Activated CD8-positive, alpha-beta memory T cell treated with anti-CD3 and anti-CD28 coated beads for 24 hours (primary cell): Measurements from ENCODE around the gene PCDH19.
"Not testable (repeated sequence)": the region's sequence is repeated elsewhere in the genome, so short reads cannot be mapped to it uniquely, and the experiment has no call there.

Source experiments
- DNase-seq: peaks from one replicate; pipeline ENCODE4 v3.0.0-alpha.2; 2020

Gene PCDH19

GRCh38 chrX:100409610-100410590, at the start of gene PCDH19:
PCDH19 (minus strand) TSS chrX:100410273; CDS start chrX:100408597, 1,676 bp downstream.
- DNase-seq, result no peak

GRCh38 chrX:100449696-100450608, 39.9 kb upstream of the PCDH19 start:
- DNase-seq, result no peak

DNA sequence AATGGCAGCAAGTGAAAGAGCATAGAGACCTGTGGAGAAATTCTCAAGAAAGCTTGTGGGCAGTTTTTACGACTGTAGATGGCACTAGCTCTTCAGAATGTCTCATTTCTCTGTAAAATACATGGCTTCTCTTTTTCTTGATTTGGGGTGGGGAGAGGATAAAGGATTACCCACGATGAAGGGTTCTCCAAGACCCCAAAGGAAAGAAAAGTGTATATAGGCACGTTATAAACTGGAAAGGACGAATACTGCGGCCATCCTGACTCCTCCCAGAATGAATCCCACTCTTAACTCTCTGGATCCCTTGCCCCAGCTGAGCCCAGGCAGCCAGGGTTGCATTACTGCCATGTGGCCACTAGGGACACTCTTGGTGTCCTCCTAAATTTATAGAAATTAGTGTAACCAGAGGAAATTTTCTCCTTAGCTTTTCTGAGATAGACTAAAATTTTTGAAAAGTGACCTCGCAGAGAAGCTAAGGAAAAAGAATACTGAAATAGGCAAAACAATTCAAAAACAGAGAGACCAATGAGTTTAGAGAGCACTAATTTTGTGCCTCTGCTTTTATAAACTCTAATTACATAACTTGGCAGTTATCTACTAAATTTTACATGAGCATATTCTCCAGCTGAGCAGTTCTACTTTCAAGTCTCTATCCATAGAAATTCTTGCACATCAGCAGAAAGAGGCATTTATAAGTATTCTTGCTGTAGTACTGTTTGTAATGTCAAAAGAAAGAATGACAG, 37.8 kb upstream of the PCDH19 start:
- peak; percentile 57 for DNase-seq

- no peak for DNase-seq
These were observed 35.5 kb upstream of the PCDH19 start for GRCh38 chrX:100445593-100445992.

- not testable (repeated sequence) for DNase-seq
These were observed 31.2 kb upstream of the PCDH19 start for GRCh38 chrX:100441321-100441720.

GRCh38 chrX:100440006-100440405, 29.9 kb upstream of the PCDH19 start:
- DNase-seq, result no peak

GRCh38 chrX:100435726-100436125, 25.7 kb upstream of the PCDH19 start:
- no peak for DNase-seq

GRCh38 chrX:100424012-100424411, 13.9 kb upstream of the PCDH19 start:
- DNase-seq, result no peak

GRCh38 chrX:100418556-100418955, 8.5 kb upstream of the PCDH19 start:
- no peak for DNase-seq

DNA sequence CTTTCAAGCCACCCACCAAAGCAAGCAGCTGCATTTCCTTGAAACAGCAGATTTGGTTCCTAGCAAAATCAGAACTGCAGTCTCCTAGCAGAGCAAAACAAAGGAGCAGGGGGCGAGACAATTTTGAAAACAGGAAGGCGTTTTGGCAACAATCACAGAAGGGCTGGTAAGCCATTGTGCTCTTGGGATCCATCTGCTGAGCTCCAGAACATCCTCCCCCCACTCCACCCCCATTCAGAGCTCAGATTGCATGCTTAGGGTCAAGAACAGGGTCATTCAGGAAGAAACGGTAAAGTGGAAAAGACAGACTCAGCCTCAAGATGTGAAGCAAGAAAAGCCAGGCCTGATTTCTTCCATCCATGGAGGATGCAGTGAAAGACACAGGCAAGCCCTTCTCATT, 7.6 kb upstream of the PCDH19 start:
- DNase-seq, result no peak

- no peak for DNase-seq
These were observed 3.2 kb upstream of the PCDH19 start for GRCh38 chrX:100413229-100413628.

- DNase-seq, result no peak
These were observed 2.0 kb upstream of the PCDH19 start for GRCh38 chrX:100411802-100412715.

GRCh38 chrX:100410901-100411801, 1.1 kb upstream of the PCDH19 start:
- no peak for DNase-seq

GRCh38 chrX:100408713-100409609, 1.1 kb downstream of the PCDH19 start:
- DNase-seq, result no peak

GRCh38 chrX:100407784-100408712, 2.0 kb downstream of the PCDH19 start:
- no peak for DNase-seq

DNA sequence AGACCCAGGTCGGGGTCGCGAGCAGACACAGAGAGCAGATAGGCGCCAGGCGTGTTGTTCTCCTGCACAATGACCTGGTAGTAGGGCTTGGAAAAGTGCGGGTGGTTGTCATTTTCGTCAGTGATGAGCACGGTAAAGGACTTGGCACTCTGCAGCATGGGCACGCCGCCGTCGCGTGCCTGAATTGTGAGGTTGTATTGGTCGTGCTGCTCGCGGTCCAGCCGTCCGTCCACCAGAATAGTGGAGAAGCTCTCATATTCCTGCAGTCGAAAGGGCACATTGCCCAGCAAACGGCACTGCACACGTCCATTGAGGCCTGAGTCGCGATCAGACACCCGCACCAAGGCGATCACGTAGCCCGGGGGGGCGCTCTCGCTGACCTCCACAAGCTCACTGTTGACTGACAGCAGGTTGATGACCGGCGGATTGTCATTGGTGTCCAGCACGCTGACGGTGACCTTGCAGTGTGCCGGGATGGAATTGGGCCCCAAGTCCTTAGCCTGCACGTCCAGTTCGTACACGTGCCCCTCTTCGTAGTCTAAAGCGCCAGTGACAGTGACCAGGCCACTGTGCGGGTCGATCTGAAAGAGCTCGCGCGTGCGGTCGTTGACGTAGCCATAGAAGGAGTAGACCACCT, 2.8 kb downstream of the PCDH19 start:
- DNase-seq, result no peak

- no peak for DNase-seq
These were observed 4.6 kb downstream of the PCDH19 start for GRCh38 chrX:100405424-100405823.

DNA sequence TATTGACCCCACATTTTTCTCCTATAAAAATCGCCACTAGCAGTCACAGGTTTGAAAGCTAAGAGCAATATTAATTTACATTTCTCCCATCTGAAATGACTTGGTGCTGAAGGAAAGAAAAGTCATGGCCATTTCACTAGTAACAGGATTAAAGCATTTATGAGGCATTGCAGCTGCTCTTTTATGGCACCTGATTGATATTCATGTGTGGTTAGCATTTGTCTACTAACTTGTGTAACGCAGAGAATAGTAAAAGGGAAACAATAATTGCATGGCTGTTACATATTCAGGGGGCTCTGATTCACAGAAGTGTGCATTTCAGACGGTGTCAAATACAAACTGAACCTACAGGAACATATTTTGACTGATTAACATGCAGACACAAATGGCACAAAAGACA, 5.2 kb downstream of the PCDH19 start:
- no peak for DNase-seq
